ENCODE measurements around the gene PRICKLE2.

Gene PRICKLE2

GRCh38 chr3:64240396-64240795 is 15.1 kb upstream of the PRICKLE2 start:
- ChIA-PET POLR2A (no interaction called here), CTCF (interaction anchor here (1.7 kb wide), 1 partner anchor 12 kb away, joined by 7 read pairs; no protein-coding TSS in a partner anchor)
- DNase-seq (ENCODE audit: extremely low spot score): no peak
- no peak for TF ChIP-seq CTCF (IDR thresholded peaks at IDR 0.05; ENCODE audit: control extremely low read depth, extremely low read depth, low read depth, missing control alignments)

- POLR2A ChIA-PET: no interaction called here
These were observed 14.6 kb upstream of the PRICKLE2 start for GRCh38 chr3:64239841-64240240.

GRCh38 chr3:64238971-64239667 is 13.9 kb upstream of the PRICKLE2 start:
- ChIA-PET POLR2A (no interaction called here), CTCF (no interaction called here)
- no peak for DNase-seq (ENCODE audit: extremely low spot score)
- no peak for TF ChIP-seq CTCF (IDR thresholded peaks at IDR 0.05; ENCODE audit: control extremely low read depth, extremely low read depth, low read depth, missing control alignments)

More at GRCh38 chr3:64239841-64240240, 14.6 kb upstream of the PRICKLE2 start:
- no peak for DNase-seq (ENCODE audit: extremely low spot score)
- no peak for TF ChIP-seq CTCF (IDR thresholded peaks at IDR 0.05; ENCODE audit: control extremely low read depth, extremely low read depth, low read depth, missing control alignments)
- CTCF ChIA-PET: interaction anchor here (1.7 kb wide), 1 partner anchor 13 kb away, joined by 7 read pairs; no protein-coding TSS in a partner anchor

- ChIA-PET CTCF (no interaction called here), POLR2A (no interaction called here)
- no peak for DNase-seq (ENCODE audit: extremely low spot score)
- no peak for TF ChIP-seq CTCF (IDR thresholded peaks at IDR 0.05; ENCODE audit: control extremely low read depth, extremely low read depth, low read depth, missing control alignments)
These were observed 11.8 kb upstream of the PRICKLE2 start for GRCh38 chr3:64237083-64237482.

GRCh38 chr3:64235605-64236004 is 10.3 kb upstream of the PRICKLE2 start:
- DNase-seq (ENCODE audit: extremely low spot score): no peak
- ChIA-PET CTCF (interaction anchor here (1.4 to 2.4 kb wide), 3 partner anchors 10 to 18 kb away, joined by 4 to 10 read pairs (median 5); partner anchors contain the start of gene PRICKLE2), POLR2A (no interaction called here)
- no peak for TF ChIP-seq CTCF (IDR thresholded peaks at IDR 0.05; ENCODE audit: control extremely low read depth, extremely low read depth, low read depth, missing control alignments)

GRCh38 chr3:64234571-64234970 is 9.3 kb upstream of the PRICKLE2 start:
- DNase-seq (ENCODE audit: extremely low spot score): no peak
- ChIA-PET CTCF (interaction anchor here (0.9 to 2.4 kb wide), 6 partner anchors 8 to 20 kb away, joined by 3 to 10 read pairs (median 4); partner anchors contain the start of gene PRICKLE2), POLR2A (no interaction called here)
- no peak for TF ChIP-seq CTCF (IDR thresholded peaks at IDR 0.05; ENCODE audit: control extremely low read depth, extremely low read depth, low read depth, missing control alignments)
